IMR-90 (cell line): ENCODE data around the gene SSU72. TPM values are rescaled to one million over a fixed set of nuclear protein-coding genes. Genes with fewer than 3 reads are reported as not detected.

ENCODE experiments used
- ATAC-seq: fragments of 200-7000 bp; cut with Tn5 transposase; 2 replicates; pipeline ENCODE4 v1.9.1; 2020; ENCODE audit warnings: low read depth, mild to moderate bottlenecking, moderate library complexity
- BruUV-seq: library from RNA; stranded (reverse); fragments of 400-500 nt; replicated peaks from 2 replicates; lab custom pipeline; 2021; lab: Mats Ljungman, UMichigan
- CTCF ChIA-PET: fragments of 300-600 bp; formaldehyde crosslinking; extraction: SDS; loops from one replicate; lab custom pipeline; 2021; ENCODE audit warnings: antibody characterized with exemption; lab: Yijun Ruan, JAX
- POLR2A ChIA-PET: fragments of 300-600 bp; sonication (Branson Sonifier 250); formaldehyde crosslinking; loops from one replicate; lab custom pipeline; 2022; ENCODE audit warnings: antibody characterized with exemption; ENCODE audit not compliant: unreplicated experiment; lab: Charles Lee
- DNase-seq: peaks from one replicate; pipeline ENCODE4 v3.0.0; 2013
- H2AFZ ChIP-seq: replicated peaks from 2 replicates; pipeline ENCODE3; 2013; ENCODE audit warnings: low read length, mild to moderate bottlenecking; ENCODE audit not compliant: poor library complexity
- H2AK5ac ChIP-seq: 2 replicates; pipeline ENCODE4 v1.6.1; 2013; ENCODE audit warnings: low read depth, low read length, inconsistent platforms
- H2AK9ac ChIP-seq: replicated peaks from 2 replicates; pipeline ENCODE3; 2013; ENCODE audit warnings: mild to moderate bottlenecking, low read depth, low read length, moderate library complexity; ENCODE audit not compliant: poor library complexity
- H2BK120ac ChIP-seq: 2 replicates; pipeline ENCODE4 v1.6.1; 2013; ENCODE audit warnings: low read depth, low read length, inconsistent platforms
- H2BK15ac ChIP-seq: 3 replicates; pipeline ENCODE4 v1.6.1; 2013; ENCODE audit warnings: low read depth, low read length, inconsistent platforms
- H2BK20ac ChIP-seq: 2 replicates; pipeline ENCODE4 v1.6.1; 2013; ENCODE audit warnings: low read depth, mild to moderate bottlenecking, inconsistent platforms, low read length, moderate library complexity
- H2BK5ac ChIP-seq: 2 replicates; pipeline ENCODE4 v1.6.1; 2013; ENCODE audit warnings: mild to moderate bottlenecking, low read depth, low read length, inconsistent platforms; ENCODE audit not compliant: poor library complexity, severe bottlenecking
- H3K14ac ChIP-seq: replicated peaks from 2 replicates; pipeline ENCODE4 v1.6.1; 2013; ENCODE audit warnings: low read depth, low read length, inconsistent platforms
- H3K18ac ChIP-seq: 2 replicates; pipeline ENCODE4 v1.6.1; 2013; ENCODE audit warnings: low read depth, low read length, control low read depth
- H3K23ac ChIP-seq: 2 replicates; pipeline ENCODE4 v1.6.1; 2013; ENCODE audit warnings: low read depth, low read length, inconsistent platforms
- H3K27ac ChIP-seq: 2 replicates; pipeline ENCODE4 v1.5.1; 2013; ENCODE audit warnings: mild to moderate bottlenecking, control low read depth, low read length; ENCODE audit not compliant: insufficient read depth
- H3K27me3 ChIP-seq: 2 replicates; pipeline ENCODE4 v1.6.1; 2013; ENCODE audit warnings: low read length; ENCODE audit not compliant: control insufficient read depth, insufficient read depth
- H3K36me3 ChIP-seq: 2 replicates; pipeline ENCODE4 v1.6.1; 2013; ENCODE audit warnings: low read length, mixed read lengths; ENCODE audit not compliant: control insufficient read depth, insufficient read depth
- H3K4ac ChIP-seq: 2 replicates; pipeline ENCODE4 v1.6.1; 2013; ENCODE audit warnings: low read depth, low read length, inconsistent platforms
- H3K4me1 ChIP-seq: 2 replicates; pipeline ENCODE4 v1.6.1; 2013; ENCODE audit warnings: low read length, mixed read lengths; ENCODE audit not compliant: control insufficient read depth, insufficient read depth
- H3K4me2 ChIP-seq: 2 replicates; pipeline ENCODE4 v1.6.1; 2013; ENCODE audit warnings: low read depth, mild to moderate bottlenecking, control low read depth, low read length, moderate library complexity
- H3K4me3 ChIP-seq: 2 replicates; pipeline ENCODE4 v1.5.1; 2013; ENCODE audit warnings: low read depth, mild to moderate bottlenecking, control low read depth, low read length, moderate library complexity; ENCODE audit not compliant: insufficient read depth
- H3K56ac ChIP-seq: 2 replicates; pipeline ENCODE4 v1.6.1; 2013; ENCODE audit warnings: low read length, inconsistent platforms; ENCODE audit not compliant: insufficient read depth; ENCODE audit errors: extremely low read depth
- H3K79me1 ChIP-seq, 2 experiments: 2 replicates each; pipeline ENCODE4 v1.6.1; 2013; ENCODE audit warnings: low read length in 2 of 2, inconsistent platforms in 1 of 2, low read depth in 1 of 2
- H3K9ac ChIP-seq: 2 replicates; pipeline ENCODE4 v1.6.1; 2013; ENCODE audit warnings: low read depth, low read length, control low read depth
- H3K9me1 ChIP-seq: 2 replicates; pipeline ENCODE4 v1.6.1; 2013; ENCODE audit warnings: low read length, inconsistent platforms; ENCODE audit not compliant: insufficient read depth
- H3K9me3 ChIP-seq: 2 replicates; pipeline ENCODE4 v1.6.1; 2013; ENCODE audit warnings: low read length; ENCODE audit not compliant: control insufficient read depth, insufficient read depth
- H4K20me1 ChIP-seq: 2 replicates; pipeline ENCODE4 v1.6.1; 2013; ENCODE audit warnings: low read length, inconsistent platforms; ENCODE audit not compliant: insufficient read depth
- H4K5ac ChIP-seq: 2 replicates; pipeline ENCODE4 v1.6.1; 2013; ENCODE audit warnings: mild to moderate bottlenecking, low read depth, low read length, control low read depth
- H4K8ac ChIP-seq, 2 experiments: 2 replicates each; pipeline ENCODE4 v1.6.1; 2013; ENCODE audit warnings: low read depth in 2 of 2, low read length in 2 of 2, control low read depth in 1 of 2, inconsistent platforms in 1 of 2
- H4K91ac ChIP-seq: 2 replicates; pipeline ENCODE4 v1.6.1; 2013; ENCODE audit warnings: low read depth, low read length, inconsistent platforms; ENCODE audit not compliant: insufficient read depth
- BHLHE40 ChIP-seq: fragments of 150-350 bp; IDR thresholded peaks from 2 replicates; pipeline ENCODE4 v1.6.1; 2016; ENCODE audit warnings: mild to moderate bottlenecking, low read depth, low read length
- CEBPB ChIP-seq: IDR thresholded peaks from 2 replicates; pipeline ENCODE4 v1.6.1; 2012; ENCODE audit warnings: low read depth, low read length, improper control_type of control experiment
- CHD1 ChIP-seq: IDR thresholded peaks from 2 replicates; pipeline ENCODE4 v1.6.1; 2012; ENCODE audit warnings: low read depth, low read length, improper control_type of control experiment
- FOS ChIP-seq: fragments of 150-350 bp; IDR thresholded peaks from 2 replicates; pipeline ENCODE4 v1.6.1; 2016; ENCODE audit warnings: low read depth, low read length
- MAFK ChIP-seq: IDR thresholded peaks from 2 replicates; pipeline ENCODE4 v1.6.1; 2012; ENCODE audit warnings: low read depth, low read length, improper control_type of control experiment
- MAZ ChIP-seq: IDR thresholded peaks from 2 replicates; pipeline ENCODE4 v1.6.1; 2012; ENCODE audit warnings: low read depth, mild to moderate bottlenecking, low read length, improper control_type of control experiment, moderate library complexity, borderline replicate concordance
- MXI1 ChIP-seq: IDR thresholded peaks from 2 replicates; pipeline ENCODE4 v1.6.1; 2012; ENCODE audit warnings: low read depth, mild to moderate bottlenecking, low read length, moderate library complexity, borderline replicate concordance
- NFE2L2 ChIP-seq: fragments of 150-350 bp; IDR thresholded peaks from 2 replicates; pipeline ENCODE4 v1.6.1; 2016; ENCODE audit warnings: low read depth, mild to moderate bottlenecking, low read length
- POLR2A ChIP-seq: IDR thresholded peaks from 2 replicates; pipeline ENCODE4 v1.6.1; 2012; ENCODE audit warnings: mild to moderate bottlenecking, low read depth, low read length
- RAD21 ChIP-seq: IDR thresholded peaks from 2 replicates; pipeline ENCODE4 v1.6.1; 2012; ENCODE audit warnings: low read length, improper control_type of control experiment
- RCOR1 ChIP-seq: IDR thresholded peaks from 2 replicates; pipeline ENCODE4 v1.6.1; 2012; ENCODE audit warnings: mild to moderate bottlenecking, low read length, improper control_type of control experiment; ENCODE audit not compliant: insufficient replicate concordance
- RFX5 ChIP-seq: IDR thresholded peaks from 2 replicates; pipeline ENCODE4 v1.8.0; 2012; ENCODE audit warnings: low read depth, mild to moderate bottlenecking, low read length, moderate library complexity
- SMC3 ChIP-seq: fragments of 150-350 bp; IDR thresholded peaks from 2 replicates; pipeline ENCODE4 v1.6.1; 2016; ENCODE audit warnings: low read depth, mild to moderate bottlenecking, antibody characterized with exemption, low read length, moderate library complexity
- WGBS, 2 experiments: methylation state at CpG; one replicate each; pipeline versions ENCODE4 v1.1.5 to v1.1.7; 2013; ENCODE audit warnings: missing lambda C conversion rate in 2 of 2; ENCODE audit not compliant: insufficient read length in 1 of 2; ENCODE audit errors: extremely low coverage in 2 of 2; 5-methylcytosine and 5-hydroxymethylcytosine counted together
- dilution Hi-C: fragments of 300-500 bp; cut with HindIII; formaldehyde crosslinking; loops from one replicate; pipeline ENCODE4 v1.14.3; 2018; ENCODE audit warnings: low sequenced_read_pairs; ENCODE audit not compliant: unreplicated experiment
- in situ Hi-C: fragments of 300-500 bp; cut with MboI; formaldehyde crosslinking; loops from 3 replicates; pipeline ENCODE4 v1.14.3; 2019; ENCODE audit warnings: low sequenced_read_pairs, inconsistent platforms, mixed read lengths
- intact Hi-C: fragments of 100-400 bp; cut with micrococcal nuclease; formaldehyde crosslinking; loops from 2 replicates; pipeline ENCODE4 v1.10.0; 2022
- polyA plus RNA-seq, 3 experiments: library from polyadenylated mRNA; depleted of rRNA; stranded (reverse); fragments of >200 nt; gene quantifications; 2 replicates each; pipeline ENCODE4 v1.2.3, GENCODE V29; 2012; ENCODE audit warnings: low replicate concordance in 1 of 3
- total RNA-seq: library from RNA; depleted of rRNA; stranded (reverse); fragments of >200 nt; gene quantifications from 2 replicates; pipeline ENCODE4 v1.2.3, GENCODE V29; 2012
- TF ChIP-seq, protein P1 (sequence below): fragments of 150-350 bp; IDR thresholded peaks from 2 replicates; pipeline ENCODE4 v1.6.1; 2016; ENCODE audit warnings: low read depth, mild to moderate bottlenecking, low read length, moderate library complexity, borderline replicate concordance
- TF ChIP-seq, protein P2 (sequence below): fragments of 150-350 bp; IDR thresholded peaks from 2 replicates; pipeline ENCODE4 v1.6.1; 2017; ENCODE audit warnings: mild to moderate bottlenecking, antibody characterized with exemption, low read length, low read depth
- TF ChIP-seq, protein P3 (sequence below): conservative IDR thresholded peaks from 2 replicates; pipeline ENCODE4 v1.5.1; 2012; ENCODE audit warnings: mild to moderate bottlenecking, low read depth, low read length, improper control_type of control experiment

The SSU72 gene
- total and polyA plus RNA-seq, 2 of the 4 experiments (the other 2 are of a cell fraction): 33.7 to 88.4 TPM

DNA sequence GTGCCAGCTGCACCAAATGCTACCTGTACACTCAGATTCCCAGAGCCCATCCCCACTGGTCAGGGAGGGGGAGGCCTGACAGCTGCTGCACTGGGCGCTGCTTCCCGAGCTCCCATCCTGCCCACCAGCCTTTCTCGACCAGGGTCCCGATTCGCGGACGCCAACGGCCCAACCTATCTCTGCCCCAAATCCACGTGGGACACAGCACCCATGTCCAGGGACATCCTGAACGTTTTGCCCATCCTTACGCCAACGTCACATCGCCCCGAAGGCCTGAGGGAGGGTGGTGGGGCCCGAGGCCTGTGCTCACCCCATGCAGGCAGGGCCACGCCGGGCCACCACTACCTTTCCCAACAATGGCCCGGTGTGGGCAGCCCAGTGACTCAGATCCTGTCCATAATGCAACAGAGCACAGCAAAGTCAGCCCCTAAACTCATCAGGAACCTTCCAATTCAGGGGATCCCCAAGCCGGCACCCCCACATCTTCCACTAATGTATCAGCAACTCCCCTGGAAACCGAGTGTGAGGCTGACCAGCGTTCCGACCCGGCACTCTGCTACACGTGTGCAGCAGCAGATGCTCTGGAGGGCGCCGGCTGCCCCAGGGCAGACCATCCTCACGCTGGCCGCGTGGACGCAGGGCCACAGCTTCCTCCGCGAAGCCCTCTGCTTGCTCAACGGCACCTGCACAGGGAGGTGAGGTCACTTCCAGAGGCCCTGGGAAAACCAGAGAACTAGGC is 23.0 kb downstream of the SSU72 start:
- Histone ChIP-seq H3K27me3 (no peaks in the 10 kb centered on the region), H2BK15ac (no peak overlapping the region), H2AK5ac (no peak overlapping the region), H3K27ac (no peak overlapping the region), H3K9ac (no peak overlapping the region), H3K4ac (no peak overlapping the region), H4K20me1 (peaks cover 46% of the 10 kb centered on the region), H2BK5ac (no peak overlapping the region), H4K91ac (no peak overlapping the region), H3K4me2 (no peak overlapping the region), H2BK120ac (no peak overlapping the region), H3K14ac (no peak overlapping the region), H3K79me1 (peaks cover 16 to 84% of the 10 kb centered on the region in 2 experiments), H4K8ac (no peak overlapping the region), H3K56ac (no peak overlapping the region), H3K9me3 (no peaks in the 10 kb centered on the region), H4K5ac (no peak overlapping the region), H3K36me3 (peaks cover 11% of the 10 kb centered on the region; the same call in 1 of the 2 replicates), H2AFZ (peak overlapping the region; percentile 70), H3K23ac (no peak overlapping the region), H3K4me3 (no peak overlapping the region), H3K4me1 (peaks cover 5% of the 10 kb centered on the region; the same call in 1 of the 2 replicates), H3K18ac (no peak overlapping the region), H2BK20ac (no peak overlapping the region), H3K9me1 (peaks cover 13% of the 10 kb centered on the region), H2AK9ac (peak overlapping the region; percentile 23)
- BruUV-seq: no TSS peak
- WGBS, 2 experiments: 92% methylated on average over 19 of the region's 33 CpGs; no CpG with 5 or more reads in 1 of the 2 experiments
- dilution Hi-C loops (no loop called here), in situ Hi-C loops (no loop called here), intact Hi-C loops (no loop called here)
- CTCF ChIA-PET: no interaction called here
- TF ChIP-seq, protein P1, sequence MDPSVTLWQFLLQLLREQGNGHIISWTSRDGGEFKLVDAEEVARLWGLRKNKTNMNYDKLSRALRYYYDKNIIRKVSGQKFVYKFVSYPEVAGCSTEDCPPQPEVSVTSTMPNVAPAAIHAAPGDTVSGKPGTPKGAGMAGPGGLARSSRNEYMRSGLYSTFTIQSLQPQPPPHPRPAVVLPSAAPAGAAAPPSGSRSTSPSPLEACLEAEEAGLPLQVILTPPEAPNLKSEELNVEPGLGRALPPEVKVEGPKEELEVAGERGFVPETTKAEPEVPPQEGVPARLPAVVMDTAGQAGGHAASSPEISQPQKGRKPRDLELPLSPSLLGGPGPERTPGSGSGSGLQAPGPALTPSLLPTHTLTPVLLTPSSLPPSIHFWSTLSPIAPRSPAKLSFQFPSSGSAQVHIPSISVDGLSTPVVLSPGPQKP: no peak
- no peak for TF ChIP-seq NFE2L2
- no peak for TF ChIP-seq SMC3
- TF ChIP-seq RCOR1: no peak
- TF ChIP-seq, protein P2, sequence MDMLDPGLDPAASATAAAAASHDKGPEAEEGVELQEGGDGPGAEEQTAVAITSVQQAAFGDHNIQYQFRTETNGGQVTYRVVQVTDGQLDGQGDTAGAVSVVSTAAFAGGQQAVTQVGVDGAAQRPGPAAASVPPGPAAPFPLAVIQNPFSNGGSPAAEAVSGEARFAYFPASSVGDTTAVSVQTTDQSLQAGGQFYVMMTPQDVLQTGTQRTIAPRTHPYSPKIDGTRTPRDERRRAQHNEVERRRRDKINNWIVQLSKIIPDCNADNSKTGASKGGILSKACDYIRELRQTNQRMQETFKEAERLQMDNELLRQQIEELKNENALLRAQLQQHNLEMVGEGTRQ: no peak
- TF ChIP-seq MXI1: no peak
- TF ChIP-seq FOS: no peak
- no peak for TF ChIP-seq BHLHE40
- no peak for TF ChIP-seq MAFK
- TF ChIP-seq CEBPB: no peak
- TF ChIP-seq RFX5: no peak
- TF ChIP-seq RAD21: no peak
- TF ChIP-seq POLR2A: no peak
- no peak for TF ChIP-seq MAZ
- TF ChIP-seq, protein P3, sequence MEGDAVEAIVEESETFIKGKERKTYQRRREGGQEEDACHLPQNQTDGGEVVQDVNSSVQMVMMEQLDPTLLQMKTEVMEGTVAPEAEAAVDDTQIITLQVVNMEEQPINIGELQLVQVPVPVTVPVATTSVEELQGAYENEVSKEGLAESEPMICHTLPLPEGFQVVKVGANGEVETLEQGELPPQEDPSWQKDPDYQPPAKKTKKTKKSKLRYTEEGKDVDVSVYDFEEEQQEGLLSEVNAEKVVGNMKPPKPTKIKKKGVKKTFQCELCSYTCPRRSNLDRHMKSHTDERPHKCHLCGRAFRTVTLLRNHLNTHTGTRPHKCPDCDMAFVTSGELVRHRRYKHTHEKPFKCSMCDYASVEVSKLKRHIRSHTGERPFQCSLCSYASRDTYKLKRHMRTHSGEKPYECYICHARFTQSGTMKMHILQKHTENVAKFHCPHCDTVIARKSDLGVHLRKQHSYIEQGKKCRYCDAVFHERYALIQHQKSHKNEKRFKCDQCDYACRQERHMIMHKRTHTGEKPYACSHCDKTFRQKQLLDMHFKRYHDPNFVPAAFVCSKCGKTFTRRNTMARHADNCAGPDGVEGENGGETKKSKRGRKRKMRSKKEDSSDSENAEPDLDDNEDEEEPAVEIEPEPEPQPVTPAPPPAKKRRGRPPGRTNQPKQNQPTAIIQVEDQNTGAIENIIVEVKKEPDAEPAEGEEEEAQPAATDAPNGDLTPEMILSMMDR: no peak
- no peak for TF ChIP-seq CHD1
- no peak for DNase-seq
- POLR2A ChIA-PET: no interaction called here
- ATAC-seq: no peak
